ENCODE measurements around the gene GMPPA.
A peak's percentile ranks its signal among the peaks of the same experiment; 100 is the strongest.

Gene GMPPA

DNA sequence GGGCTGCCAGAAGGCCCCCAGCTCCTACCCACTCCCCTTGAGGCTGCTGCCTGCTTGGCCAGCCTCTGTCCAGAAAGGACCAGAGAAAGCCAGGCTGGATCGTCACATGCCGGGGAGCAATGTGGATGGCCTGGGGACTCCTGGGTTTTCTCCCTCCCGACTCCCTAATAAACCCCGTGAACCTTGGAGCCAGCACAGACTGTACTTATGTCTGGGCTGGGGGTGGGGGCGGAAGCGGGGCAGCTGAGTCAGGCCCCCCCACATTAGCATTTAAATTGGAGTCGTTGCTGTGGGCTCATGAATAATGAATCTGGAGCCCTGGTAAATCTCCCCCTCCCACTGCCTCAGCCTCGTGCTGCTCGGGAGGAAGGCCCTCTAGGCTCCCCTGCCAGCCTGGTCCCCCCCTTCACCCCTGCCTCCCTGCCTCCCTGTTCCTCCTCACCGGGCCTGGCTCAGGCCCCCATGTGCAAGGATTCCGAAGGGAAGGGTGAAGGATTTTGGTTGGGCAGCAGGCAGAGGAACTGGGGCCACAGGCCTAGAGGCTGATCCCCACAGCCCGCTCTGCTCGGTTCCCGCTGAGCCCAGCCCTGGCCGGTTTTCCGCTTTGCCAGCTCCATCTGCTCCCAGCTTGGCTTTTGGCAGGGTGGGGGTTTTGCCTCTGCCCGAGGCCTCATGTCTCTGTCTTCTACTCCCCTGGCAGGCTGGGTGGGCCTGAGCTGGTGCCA is 8.3 kb downstream of the GMPPA start:
- DNase-seq = no peak

DNA sequence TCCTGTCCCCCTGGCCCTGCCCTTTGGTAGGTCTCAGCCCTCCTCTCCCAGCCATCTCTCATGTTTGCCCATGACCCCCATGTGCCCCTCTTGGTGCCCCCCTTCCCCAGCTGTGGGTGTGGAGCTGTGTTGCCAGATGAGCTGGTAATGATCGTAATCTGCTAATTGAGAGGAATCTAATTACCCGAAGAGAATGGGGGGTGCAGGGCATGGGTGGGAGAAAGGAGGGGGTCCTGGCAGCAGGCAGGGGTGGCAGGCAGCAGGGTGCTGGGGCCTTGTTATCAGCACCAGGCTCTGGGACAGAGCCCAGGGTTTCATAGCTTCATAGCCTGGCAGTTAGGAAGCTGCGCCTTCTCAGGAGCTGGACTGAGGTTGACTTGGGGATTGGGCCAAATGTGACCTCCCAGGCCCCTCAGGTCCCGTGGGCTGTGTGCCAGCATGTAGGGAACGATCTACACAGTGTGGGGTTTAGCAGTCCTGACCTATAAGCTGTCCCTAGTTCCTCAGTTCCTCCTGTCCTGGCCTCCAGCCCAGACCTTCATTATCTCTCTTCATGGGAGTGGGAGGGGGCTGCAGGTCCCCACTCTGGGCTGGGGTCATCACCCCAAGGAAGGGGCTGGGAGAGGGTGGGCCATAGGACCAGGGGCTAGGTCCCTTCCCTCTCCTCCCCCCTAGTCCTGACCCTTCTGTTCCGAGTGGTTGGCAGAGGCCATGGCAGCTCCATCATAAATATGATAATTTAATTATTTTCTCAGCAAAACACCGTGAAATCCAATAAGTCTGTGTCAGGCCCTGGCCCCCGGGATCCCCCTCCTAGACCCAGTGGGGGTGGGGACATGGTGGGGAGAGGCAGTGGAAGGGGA is 9.1 kb downstream of the GMPPA start:
- DNase-seq = no peak

DNA sequence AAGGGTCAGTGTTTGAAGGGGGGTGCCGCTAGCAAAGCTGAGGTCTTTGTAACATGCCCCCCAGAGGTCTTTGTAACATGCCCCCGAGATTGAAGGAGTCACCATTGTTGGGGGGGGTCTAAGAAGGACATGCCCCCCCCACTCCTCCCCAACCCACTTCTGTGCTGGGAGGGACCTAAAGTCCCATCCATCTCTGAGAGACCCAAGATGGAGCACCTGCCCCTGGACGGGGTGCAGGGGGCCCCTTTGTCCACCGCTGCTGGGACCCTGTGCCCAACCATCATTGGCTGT is 9.7 kb downstream of the GMPPA start:
- no peak for DNase-seq

DNA sequence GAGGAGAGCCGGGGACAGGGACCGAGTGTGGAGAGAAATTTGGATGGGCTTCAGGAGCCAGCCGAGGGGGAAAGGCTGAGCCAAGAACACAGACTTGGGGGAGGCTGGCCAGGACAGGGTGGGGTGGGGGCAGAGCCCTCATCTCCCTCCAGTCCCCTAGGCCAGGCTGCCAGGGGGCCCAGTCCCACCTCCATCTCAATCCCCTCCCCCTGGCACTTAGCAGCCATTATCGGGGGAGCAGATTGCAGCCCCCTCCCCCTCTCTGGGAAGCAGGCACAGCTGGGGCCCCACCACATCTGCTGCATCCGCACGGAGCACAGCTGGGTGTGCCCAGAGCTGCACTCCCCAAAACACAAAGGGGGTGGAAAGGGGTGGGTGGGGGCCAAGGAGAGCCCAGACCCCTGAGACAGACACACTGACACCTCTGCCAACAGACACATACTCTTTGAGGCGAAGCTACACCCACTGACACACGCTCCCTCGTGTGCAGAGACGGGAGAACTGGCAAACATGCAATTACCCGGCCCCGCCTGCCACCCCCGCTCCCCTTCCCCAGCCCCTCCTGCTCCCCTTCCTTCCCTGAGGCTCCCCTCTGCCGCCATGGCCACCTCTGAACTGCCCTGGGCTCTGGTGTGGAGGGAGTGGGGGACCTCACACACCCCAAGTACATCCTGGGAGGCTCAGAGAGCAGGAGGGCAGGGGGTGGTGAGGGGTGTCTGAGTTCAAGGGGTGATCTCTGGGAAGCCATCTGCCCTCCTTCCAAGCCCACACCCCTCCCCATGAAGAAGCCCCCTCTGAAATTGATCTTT is 10.5 kb downstream of the GMPPA start:
- DNase-seq = no peak

DNA sequence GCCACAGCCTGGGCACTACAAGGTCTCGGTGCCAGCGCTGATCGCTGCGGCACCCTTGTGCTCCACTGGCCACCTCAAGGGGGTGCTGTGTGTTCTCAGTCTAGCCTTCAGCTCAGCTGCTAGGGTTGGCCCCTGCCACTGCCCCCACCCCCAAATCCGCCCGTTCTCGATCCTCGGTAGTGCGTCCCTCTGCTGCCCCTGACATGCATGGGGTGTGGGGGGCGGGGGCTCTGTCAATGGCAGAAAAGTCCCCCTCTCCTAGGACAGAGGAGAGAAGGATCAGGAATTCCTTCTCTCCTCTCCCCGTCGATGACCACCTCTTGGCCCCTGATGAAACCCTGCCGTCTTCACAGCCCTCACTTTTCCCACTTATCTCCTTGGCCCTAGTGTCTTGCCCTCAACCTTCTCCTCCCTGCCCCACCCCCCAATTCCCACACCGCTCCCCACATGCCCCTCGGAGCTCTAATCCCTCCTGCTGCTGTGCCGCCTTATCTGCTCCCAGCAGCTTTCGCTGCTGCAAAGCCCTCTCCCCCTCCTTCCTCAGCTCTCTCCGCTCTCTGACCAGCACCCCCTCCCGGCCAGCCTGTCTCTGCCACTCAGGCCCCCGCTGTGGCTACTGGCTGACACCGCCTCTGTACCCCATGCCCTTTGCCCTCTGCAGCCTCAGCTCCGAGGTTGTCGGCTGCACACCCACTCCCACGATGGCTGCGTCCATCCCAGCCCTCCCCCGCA is 11.3 kb downstream of the GMPPA start:
- DNase-seq = peak; percentile 60

DNA sequence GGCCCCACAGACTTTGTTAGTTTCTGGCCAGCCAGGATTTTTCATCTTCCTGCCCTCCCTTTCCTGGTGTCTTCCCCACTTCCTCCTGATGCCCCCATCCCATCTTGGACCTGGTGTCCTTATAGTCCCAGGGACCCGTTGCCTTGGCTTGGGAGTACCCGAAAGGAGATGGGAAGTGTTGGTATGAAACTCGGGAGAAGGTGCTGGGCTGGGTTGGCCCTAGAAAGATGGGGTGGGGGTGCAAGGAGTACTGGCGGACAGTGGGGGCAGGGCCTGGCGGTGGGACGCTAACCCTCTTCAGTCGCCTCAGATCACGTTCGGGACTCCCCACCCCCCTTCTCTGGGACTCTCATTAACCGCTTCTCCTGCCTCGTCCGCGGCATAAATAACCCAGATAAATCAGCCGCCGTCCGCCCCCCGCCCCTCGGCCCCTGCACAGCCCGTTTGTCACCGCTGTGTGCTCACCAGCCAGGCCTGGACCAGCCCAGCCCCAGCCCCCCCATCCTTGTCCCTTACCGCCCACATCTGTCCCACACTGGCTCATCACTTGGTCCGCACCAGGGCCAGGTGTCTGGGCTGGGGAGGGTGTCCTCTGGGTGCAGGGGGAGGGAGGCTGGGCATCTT is 11.9 kb downstream of the GMPPA start:
- DNase-seq = no peak

DNA sequence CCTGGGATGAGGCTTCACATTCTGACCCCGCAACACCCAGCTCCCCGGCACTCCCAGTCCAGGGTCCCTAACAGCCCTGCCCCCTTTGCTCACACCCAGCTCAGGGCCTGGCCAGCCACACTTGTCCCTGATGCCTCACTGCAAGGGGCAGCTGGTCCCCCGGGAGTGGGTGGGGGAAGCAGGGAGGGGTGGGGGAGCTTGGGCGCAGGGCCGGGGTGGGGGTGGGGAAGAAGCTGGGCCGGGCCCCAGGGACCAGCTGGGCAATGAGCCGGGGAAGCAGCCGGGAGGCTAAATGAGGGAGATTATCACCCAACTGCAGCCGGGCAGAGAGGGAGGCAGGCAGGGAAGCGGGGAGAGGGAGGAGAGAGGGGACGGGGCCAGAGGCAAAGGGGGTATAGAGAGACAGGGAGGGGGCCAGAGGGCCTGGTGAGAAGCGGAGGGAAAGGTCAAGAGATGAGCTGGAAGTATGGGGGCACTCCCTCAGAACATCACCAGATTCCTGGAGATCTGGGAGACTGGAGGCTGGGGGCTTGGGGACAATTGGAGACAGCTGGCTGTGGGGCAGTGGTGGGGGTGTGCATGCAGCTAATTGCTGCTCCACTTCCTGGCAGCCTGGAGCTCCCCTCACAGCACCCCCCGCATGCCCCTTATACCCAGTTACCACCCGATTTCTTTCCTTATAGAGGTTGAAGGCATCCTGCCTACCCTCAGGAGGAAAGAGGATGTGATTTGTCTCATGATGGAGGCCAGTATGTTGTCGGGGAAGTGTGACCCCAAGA is 13.0 kb downstream of the GMPPA start:
- DNase-seq = no peak

DNA sequence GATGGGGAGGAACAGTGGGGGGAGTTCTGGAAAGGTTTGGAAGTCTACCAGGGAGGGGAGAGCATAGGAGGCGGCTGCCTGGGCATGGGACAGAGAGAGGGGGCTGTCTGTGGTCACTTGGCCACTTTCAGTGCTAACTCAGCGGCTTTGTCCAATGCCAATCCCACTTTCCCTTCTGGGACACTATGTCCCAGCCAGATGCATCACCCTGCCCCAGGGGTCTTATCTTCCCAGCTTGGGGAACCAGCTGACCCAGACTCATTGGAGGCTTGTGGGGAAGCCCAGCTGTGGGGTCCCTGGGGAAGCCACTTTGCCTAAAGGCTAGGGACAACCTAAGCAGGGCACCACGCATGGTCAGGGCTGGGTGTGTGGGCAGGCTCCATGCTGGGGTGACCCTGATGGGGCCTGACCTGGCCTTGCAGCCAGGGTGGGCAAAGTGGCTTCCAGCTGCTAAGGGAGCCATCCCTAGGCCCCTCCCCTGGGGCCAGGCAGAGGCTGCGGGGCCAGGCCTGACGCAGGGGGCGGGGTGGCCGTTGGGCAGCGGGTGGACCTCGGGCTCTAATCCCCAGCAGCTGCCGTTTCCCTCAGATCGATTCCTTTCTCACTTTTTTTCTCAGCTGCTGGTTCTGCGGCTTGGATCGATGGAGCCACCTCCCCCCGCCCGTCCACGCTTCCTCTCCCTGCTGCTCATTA is 14.0 kb downstream of the GMPPA start:
- no peak for DNase-seq

DNA sequence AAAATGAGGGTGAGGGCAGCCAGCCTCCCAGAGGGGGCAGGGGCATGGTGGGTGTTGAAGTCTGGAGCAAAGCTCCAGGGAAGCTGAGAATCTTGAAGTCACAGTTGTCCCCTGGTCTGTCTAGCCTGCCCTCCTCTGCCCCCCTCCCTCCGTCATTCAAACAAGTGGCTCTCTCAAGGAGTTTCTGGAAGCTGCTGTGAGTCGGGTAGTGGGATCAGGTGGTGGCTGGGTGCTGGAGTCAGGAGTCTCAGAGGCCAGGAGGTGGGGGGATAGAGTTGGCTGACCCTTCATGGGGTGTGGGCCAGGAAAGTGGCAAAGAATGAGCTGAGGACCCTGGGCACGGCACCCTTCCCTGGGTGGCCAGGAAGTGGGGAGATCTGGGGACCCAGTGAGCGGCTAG is 15.1 kb downstream of the GMPPA start:
- no peak for DNase-seq

DNA sequence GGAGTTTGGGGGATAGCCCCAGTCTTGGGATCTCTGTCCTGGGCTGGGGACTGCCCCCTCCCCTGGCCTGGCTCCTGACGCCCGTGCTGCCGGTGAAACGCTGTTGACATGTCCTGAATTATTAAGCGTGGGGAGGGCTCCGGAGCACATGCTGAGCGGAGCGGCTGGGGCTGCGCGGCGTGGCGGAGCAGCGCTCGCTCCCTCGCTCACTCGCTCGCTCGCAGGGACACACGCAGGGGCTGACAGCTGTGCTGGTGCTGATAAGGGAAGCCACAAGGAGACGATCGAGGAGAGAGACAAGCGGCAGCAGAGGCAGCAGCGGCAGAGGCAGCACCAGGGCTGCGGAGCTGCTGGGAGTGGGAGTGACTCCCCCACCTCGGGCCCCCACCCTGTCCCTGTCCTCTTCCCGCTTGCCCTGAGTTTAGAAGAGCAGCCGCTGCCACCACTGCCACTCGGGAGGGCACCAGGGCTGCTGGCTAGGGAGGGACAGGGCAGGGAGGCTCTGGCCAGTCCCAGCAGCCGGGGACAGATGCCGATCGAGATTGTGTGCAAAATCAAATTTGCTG is 15.6 kb downstream of the GMPPA start, which contains the start of gene ASIC4:
TSS of gene ASIC4 (plus strand) at position 287 of the 566 bp plus-strand sequence. CDS start at position 530, 243 bp downstream.
- no peak for DNase-seq

DNA sequence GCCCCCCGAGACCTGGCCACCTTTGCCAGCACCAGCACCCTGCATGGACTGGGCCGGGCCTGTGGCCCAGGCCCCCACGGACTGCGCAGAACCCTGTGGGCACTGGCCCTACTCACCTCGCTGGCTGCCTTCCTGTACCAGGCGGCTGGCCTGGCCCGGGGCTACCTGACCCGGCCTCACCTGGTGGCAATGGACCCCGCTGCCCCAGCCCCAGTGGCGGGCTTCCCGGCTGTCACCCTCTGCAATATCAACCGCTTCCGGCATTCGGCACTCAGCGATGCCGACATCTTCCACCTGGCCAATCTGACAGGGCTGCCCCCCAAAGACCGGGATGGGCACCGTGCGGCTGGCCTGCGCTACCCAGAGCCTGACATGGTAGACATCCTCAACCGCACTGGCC is 16.1 kb downstream of the GMPPA start:
- no peak for DNase-seq

DNA sequence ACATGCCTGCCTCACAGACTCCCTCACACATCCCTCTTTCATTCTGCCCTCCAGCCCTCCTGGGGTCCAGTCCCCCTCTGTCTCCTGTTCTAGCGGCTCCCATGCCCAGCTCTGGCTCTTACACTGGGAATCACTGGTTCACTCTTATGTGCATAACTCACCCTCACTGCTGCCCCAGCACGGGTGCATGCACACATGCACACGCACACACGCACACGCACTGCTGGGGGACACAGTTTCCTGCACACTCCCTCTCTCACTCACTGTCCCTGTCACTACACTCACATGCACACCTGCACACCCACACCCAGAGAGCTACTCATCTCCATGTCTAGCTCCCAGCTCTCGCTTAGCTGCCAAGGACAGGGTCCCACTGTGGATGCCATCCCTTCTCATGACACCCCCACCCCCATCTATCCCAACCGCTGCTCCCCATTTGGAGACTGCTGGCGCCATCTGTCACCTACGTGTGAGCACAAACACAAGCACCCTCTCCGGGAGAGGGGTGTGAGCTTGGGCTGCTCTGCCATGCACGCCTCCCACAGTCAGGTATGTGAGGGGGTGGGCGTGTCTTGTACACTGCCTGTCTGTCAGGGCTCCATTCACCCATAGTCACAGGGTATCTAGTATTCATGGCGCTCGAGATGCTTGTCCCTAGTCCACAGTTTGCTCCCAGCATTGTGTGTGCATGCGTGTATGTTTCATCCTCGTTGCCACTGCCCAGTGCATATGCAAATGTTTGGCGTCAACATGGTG is 17.4 kb downstream of the GMPPA start:
- no peak for DNase-seq

DNA sequence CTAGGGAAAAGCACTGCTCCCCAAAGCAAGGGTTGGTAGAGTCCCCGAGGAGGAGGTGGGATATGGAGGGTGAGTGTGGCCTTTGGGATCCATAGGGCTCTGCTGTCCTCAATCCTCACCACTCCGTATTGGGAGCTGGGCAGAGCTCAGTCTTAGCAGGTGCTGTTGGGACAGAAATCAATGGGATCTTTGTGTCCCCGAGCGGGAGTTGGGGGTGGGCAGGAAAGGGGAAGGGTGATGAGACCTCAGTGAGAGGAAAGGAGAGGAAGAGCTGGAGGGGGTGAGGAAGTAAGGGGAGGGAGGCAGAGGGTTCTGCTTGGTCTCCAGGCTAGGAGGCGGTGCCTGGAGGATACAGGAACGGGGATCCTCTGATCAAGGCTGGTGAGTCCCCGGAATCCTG is 18.2 kb downstream of the GMPPA start:
- no peak for DNase-seq

DNA sequence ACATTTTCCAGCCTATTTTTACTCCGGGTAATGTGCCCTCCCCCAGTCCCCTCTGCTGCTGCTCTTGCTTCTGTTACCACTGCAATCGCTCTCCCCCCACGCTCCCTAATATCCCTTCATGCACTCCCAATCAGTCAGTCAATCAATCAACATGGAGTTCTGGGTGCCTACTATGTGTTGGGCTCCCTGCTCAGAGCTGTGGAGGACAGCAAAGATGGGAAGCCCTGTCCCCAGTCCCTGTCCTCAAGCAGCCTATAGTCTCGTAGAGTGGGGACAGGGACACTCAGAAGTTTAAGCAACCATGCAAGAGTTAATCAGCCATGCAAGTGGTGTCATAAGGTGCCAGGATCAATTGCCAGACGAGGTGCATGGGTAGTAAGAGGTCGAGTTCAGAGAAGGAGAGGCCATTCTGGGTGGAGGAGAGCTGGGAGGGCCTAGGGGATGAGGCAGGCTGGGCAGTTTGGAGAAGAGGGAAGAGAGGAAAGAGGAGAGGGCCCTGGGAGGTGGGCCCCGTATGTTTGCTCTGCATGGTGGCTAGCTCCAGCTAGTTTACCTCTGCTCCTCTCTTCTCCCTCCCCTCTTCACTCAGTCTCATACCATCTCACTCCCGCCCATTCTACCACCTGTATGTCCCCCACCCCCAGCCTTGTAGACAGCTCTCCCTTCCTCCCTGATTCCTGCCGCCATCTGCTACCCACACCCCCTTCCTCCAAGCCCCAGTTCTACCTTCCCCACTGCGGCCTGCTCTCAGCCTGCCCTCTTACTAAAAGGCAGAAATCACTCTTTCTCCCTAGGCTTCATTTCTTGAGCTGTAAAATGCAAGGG is 19.5 kb downstream of the GMPPA start:
- no peak for DNase-seq

DNA sequence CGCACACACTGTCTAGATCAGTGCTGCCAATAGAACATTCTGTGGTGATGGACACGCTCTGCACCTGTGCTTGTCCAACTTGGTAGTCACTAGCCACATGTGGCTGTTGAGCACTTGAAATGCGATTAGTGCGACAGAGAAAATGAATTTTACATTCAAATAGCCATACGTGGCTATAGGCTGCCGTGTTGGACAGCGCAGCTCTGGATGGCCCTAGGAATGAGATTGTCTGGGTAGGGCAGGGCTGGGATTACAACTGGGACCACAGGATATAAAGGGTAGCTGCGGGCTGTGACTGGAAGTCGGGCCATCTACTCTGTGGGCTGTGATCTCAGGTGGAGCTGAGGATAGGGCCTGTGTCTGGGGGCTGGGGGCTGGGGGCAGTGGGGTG is 20.8 kb downstream of the GMPPA start:
- no peak for DNase-seq

DNA sequence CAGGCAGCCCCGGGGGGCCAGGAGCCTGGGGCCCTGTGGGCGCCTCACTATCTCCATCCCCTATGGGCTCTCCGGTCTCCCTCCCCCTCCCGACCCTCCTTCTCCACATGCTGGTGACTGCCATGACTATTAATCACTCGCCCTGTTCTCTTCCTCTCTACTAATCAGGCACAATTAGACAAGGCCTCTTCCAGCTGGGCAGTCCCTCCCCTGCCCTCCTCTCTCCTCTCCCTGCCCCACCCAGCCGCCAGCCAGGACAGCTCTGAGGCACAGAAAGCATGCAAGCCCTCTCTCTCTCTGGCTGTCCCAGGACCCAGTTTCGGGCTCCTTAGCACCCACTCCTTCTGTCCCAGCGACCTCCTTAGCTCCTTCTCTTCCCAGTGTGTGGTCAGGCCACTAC is 21.4 kb downstream of the GMPPA start:
- DNase-seq = no peak

DNA sequence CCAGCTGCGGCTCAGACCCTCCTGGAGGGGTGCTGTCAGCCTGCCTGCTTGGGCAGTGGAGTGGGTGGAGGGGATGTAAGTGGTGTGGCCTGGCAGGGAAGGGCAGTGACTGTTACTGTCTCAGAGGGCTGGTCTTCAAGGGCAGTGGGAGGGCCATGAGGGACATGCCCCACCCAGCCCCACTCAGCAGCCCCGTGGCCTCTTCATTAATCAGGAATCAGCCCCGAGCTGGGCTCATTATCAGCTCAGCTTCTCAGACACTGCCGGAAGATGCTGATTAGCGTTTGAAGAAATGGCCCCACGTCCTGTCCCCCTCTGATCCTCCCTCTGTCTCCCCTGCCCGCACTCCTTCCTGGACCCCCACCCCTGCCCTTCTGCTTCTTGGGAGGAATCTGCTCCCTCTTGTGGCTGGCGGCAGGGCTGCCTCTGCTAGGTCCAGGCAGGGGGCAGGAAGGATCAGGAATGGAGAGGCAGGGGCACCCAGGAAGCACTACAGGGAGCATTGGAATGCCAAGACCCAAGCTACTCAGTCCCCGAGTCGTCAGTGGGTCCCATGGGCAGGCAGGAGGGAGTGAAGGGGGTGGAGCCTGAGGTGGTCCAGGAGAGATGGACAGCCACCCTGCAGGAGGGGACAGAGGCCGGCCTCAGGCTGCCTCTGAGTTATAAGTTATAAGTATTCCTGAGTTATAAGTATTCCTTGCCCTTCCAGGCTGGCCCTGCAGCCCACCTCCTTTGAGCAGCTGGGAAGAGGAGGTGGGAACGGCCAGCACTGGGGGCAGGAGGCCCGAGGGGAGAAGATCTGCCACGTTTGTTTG is 22.6 kb downstream of the GMPPA start:
- no peak for DNase-seq
